Articular chondrocyte of knee joint (primary cell): ENCODE results near the gene ZNF32. TPM values are rescaled to one million over a fixed set of nuclear protein-coding genes. Genes with fewer than 3 reads are reported as not detected.

Experiments
- total RNA-seq: library from RNA; depleted of rRNA; stranded (reverse); fragments of >200 nt; gene quantifications from 2 replicates; pipeline ENCODE4 v1.2.3, GENCODE V29; 2012

ZNF32 gene, protein sequence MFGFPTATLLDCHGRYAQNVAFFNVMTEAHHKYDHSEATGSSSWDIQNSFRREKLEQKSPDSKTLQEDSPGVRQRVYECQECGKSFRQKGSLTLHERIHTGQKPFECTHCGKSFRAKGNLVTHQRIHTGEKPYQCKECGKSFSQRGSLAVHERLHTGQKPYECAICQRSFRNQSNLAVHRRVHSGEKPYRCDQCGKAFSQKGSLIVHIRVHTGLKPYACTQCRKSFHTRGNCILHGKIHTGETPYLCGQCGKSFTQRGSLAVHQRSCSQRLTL
- total RNA-seq: 29.5 and 32.9 TPM in 2 replicates

DNA sequence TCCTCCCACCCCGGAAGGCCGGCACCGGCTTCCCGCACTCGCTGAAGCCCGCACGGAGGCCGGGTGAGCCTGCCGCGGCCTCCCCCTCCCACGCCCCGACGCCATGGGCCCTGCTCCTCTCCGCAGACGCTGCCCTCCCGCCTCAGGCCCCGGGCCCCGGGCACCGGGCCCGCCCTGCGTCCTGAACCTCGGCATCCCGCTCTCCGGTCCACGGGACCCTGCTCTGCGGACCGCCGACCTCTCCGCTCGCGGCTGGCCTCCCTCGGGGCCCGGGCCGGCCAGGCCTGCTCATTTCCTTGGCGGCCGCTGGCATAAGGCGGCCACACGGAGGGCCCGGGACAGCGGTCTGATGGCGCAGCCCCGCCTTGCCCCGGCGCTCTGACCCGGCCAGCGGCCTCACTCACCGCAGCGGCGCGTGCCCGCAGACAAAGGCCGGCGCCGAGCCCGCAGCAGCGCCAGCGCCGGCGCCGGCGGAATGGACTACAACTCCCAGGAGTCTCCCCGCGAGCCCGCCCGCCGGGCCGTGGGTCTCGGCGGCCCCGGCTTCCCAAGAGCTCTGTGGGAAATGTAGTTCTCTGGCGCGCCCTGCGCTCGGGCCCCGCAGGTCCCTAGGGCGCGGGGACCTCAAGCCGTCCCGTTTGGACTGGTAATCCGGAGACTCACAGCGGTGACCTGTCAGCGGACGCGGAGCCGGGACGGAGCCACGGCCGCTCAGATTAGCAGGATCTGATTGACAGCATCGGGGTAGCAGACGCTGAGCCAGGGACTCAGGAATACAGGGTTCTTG lies at the start of gene ZNF32:
Gene ZNF32, minus strand, starts transcription at position 484 of the 787 bp plus-strand sequence. CDS start 2,748 bp downstream, outside the sequence.

DNA sequence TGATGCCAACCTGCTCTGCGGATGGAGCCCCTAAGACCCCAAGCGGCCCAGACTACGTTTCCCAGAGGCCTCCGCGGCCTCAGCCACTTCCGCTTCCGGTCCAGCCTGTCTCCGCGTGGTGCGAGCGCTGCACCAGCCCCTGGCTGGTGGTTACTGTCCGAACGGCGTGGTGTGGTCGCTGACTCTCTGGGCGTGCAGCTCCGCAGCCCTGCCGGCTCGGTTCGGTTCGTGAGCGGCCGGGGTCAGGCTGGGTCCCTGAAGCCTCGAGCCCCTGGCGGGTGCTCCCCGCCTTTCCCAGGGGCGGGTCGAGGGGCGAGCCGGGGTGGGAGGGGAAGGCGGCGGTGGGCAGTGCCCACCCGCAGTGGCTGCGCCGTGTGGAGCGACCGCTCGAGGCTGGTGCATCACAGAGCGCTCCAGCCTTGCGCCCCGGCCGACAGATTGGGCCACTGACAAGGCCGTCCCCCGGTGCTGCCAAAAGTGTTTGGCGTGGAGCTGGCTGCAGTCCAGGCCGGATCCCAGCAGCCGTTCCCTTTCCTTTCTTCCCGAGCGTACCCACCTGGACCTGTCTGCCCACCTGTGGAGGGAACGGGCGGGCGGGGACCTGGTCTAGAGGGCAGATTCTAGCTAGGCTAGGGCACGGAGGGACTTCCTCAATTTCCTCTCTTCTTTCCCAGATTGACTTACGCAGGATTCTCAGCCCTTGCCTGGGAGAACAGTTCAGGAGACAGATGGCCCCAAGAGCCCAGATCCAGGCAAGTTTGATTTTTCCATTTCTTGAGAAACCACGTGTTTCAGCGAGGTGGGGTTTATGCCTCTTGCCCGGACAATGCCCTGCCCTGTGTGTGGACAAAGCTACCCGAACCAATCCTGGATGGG lies 42.1 kb downstream of the ZNF32 start, which contains the start of gene ZNF485:
Gene ZNF485, plus strand, starts transcription at position 116 of the 876 bp plus-strand sequence. Its CDS starts 613 bp downstream, at position 729.

Other genes starting within 250 kb of the ZNF32 start
- 171 and 186 TPM in 2 replicates for gene HNRNPF, start 239.7 kb downstream of the ZNF32 start, total RNA-seq
- 7.1 and 8.5 TPM in 2 replicates for gene ZNF487, start 211.8 kb downstream of the ZNF32 start, total RNA-seq
- gene ZNF239, start 74.3 kb downstream of the ZNF32 start, total RNA-seq: 4.8 and 5.5 TPM in 2 replicates
- gene ZNF485, start 42.4 kb downstream of the ZNF32 start, total RNA-seq: 2.1 and 3.4 TPM in 2 replicates